NAMALWA (cell line): ENCODE data around the gene GPSM1.
A peak's percentile ranks its signal among the peaks of the same experiment; 100 is the strongest.

Experiments
- DNase-seq: peaks from one replicate; pipeline ENCODE4 v3.0.0-alpha.2; 2015; ENCODE audit warnings: low spot score

The GPSM1 gene

GRCh38 chr9:136304456-136304855 lies 22.9 kb upstream of the GPSM1 start:
- no peak for DNase-seq

DNA sequence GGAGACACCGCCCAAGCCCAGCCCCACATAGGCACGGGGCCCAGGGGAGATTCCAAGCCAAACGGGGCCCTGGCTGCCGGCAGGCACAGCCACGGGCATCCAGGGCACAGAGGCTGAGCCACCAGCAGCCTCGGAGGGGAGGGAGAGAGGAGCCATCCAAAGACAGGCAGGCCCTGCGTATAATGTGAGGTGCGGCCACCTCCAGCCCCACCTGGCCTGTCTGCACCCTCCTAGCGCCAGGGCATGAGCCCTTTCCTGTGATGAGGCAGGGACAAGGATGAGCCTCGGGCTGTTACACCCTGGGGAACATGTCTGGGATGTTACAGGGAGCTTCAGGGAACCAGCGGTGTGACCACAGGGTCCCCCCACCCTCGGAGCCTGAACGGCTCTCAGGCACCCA lies 22.4 kb upstream of the GPSM1 start:
- DNase-seq: no peak

GRCh38 chr9:136305804-136306203 lies 21.5 kb upstream of the GPSM1 start:
- no peak for DNase-seq

GRCh38 chr9:136306211-136307208 lies 20.8 kb upstream of the GPSM1 start:
- DNase-seq: peak; percentile 65

GRCh38 chr9:136307215-136307750 lies 20.1 kb upstream of the GPSM1 start:
- no peak for DNase-seq

GRCh38 chr9:136308006-136308701 lies 19.2 kb upstream of the GPSM1 start:
- no peak for DNase-seq

DNA sequence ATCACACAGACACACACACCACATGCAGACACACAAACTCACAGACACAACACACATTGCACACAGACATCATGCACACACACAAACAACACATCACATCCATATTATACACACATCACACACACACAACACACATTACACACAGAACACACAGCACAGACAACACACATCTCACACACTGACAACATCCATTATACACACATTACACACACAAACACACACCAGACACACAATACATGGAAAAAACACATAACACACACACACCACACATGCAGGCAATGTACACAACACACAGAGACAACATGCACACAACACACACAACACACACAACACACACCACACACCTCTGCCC lies 18.7 kb upstream of the GPSM1 start:
- DNase-seq: no peak

DNA sequence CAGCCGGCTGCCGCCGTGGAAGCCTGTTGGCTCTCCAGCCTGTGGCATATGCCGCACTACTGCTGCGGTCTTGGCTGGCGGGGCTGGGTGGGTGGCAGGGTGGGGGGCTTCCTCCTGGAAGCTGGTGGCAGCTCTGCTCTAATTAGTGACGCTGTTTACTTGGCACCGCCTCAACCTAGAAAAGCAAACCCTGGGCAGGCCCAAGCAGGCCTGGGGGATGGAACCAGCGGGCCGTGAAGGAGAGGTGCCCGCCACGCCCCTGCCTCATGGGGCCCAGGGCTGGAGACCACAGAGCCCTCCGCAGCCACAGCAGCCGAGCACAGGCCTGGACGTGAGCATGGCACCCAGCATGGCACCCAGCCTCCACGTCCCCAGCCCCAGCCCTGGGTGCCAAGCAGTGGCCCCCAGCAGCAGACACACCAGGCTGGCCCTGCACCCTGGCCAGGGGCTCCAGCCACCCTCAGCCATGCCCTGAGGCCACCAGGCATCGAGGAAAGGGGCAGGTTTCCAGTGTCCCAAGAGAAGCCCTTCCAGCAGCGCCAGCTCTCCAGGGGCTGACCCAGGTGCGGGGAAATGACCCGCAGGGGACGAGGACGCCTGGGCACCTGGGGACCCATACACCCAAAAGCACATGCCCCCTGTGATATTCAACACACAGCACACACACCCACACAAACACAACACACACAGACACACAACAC lies 18.1 kb upstream of the GPSM1 start:
- peak; percentile 73 for DNase-seq

DNA sequence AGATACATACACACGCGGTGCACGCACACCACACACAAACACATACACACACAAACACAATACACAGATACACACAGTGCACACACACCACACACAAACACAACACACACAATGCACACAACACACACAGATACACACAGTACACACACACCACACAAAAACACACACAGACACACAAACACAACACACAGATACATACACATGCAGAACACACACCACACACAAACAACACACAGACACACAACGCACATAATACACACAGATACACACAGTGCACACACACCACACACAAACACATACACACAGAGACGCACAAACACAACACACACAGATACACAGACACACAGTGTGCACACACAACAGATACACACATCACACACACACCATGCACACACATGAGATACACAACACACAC lies 17.5 kb upstream of the GPSM1 start:
- DNase-seq: no peak

DNA sequence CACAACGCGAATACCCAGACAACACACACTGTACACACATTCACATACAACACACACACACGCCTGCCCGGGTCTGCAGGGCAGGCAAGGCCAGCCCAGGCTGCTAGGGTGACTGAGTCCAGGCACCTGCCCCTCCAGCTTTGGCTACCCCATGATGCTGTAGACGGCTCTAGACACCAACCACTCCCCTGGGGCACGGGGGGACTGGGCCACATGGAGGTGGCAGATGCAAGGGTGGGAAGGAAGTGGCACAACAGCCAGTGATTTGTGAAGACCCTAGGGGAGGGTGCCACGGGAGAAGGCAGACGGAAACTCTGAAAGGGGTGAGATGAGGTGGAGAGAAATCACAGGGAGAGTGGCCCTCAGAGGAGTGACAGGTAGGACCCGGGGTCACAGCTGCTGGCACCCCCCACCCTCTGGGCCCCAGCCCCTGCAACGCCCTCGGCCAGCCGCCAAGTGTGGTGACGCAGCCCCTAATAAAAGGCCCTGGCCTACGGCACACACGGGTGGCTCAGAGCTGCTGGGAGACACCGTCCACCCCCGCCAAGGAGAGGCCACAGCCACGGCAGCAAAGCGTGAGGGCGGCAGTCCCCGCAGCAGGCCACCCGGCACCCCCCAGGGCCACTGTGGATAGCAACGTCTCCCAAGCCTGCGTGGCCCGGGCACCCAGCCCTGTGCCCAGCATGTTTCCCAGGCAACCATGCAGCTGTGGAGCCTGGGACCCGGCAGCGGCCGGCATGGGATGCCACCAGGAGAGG lies 16.9 kb upstream of the GPSM1 start:
- DNase-seq: peak; percentile 82

GRCh38 chr9:136311051-136312008 lies 16.0 kb upstream of the GPSM1 start:
- peak; percentile 63 for DNase-seq

DNA sequence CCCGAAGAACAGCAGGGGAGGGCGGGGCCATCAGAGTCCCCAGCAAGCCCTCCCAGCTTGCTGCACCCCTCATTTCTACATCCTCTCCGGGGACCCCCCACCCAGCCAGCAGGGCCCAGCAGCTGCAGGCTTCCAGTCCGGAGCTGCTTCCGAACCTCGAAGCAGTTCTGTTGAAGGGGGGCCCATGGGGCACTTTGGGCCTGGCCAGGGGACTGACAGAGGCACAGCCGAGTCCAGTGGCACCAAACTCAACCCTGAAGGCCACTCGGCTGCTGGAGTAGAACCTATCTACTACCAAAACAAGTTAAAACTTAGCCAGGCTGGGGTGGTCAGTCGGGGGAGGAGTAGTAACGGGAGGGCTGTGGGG lies 15.3 kb upstream of the GPSM1 start:
- DNase-seq: no peak

- DNase-seq: peak; percentile 68
These were observed 14.9 kb upstream of the GPSM1 start for GRCh38 chr9:136312436-136312835.

DNA sequence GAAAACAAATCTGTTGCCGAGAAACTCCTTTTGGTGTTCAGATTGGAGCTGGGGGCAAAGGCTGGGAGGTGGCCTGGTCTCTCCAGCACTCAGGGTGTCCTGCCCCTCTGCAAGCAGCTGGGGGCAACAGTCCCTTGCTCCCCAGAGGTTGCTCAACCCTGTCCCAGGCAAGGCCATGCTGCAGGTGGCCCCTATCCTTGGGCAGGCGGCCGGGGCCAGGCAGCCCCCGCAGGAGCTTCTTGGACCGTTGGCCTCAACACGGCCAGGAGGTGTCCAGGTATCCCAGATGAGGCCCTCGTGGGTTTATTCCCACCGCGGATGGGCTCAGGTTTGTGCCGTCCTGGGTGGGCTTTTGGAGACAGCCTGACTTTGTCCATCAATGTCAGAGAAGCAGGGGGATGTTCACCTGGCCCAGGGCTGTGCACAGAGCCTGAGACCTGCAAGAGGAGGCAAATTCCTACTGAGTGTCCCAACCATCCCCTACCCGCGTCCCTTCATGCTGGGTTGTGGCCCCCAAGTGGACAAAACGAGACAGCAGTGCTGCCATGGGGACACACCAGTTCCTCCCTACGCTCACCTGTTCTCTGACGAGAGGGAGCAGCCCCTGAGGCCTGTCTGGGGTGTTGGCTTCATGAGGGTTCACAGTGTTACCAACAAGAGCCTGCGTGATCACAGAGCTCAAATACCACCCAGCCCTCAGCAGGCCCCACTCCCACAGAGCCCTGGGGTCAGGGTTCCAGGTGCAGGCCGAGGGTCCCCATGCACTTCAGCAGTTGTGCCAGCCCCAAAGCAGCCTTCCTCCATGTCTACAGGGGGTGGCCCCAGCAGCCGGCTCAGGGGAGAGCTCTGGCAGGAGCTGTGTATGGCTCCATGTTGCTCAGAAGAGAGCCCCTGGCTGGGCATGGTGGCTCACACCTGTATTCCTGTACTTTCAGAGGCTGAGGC lies 14.0 kb upstream of the GPSM1 start:
- DNase-seq: no peak

DNA sequence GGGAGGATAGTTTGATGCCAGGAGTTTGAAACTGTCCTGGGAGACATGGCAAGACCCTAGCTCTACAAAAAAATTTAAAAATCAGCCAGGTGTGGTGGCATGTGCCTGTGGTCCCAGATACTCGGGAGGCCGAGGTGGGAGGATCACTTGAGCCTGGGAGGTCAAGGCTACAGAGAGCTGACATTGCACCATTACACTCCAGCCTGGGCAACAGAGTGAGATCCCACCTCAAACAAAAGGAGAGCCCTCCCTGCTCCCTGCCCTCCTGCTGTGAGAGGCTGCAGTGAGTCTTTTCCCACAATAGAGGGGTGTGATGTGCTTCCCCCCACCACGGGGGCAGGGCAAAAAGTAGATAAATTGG lies 13.3 kb upstream of the GPSM1 start:
- DNase-seq: no peak

GRCh38 chr9:136314944-136315343 lies 12.4 kb upstream of the GPSM1 start:
- no peak for DNase-seq

- no peak for DNase-seq
These were observed 11.0 kb upstream of the GPSM1 start for GRCh38 chr9:136316271-136316751.

DNA sequence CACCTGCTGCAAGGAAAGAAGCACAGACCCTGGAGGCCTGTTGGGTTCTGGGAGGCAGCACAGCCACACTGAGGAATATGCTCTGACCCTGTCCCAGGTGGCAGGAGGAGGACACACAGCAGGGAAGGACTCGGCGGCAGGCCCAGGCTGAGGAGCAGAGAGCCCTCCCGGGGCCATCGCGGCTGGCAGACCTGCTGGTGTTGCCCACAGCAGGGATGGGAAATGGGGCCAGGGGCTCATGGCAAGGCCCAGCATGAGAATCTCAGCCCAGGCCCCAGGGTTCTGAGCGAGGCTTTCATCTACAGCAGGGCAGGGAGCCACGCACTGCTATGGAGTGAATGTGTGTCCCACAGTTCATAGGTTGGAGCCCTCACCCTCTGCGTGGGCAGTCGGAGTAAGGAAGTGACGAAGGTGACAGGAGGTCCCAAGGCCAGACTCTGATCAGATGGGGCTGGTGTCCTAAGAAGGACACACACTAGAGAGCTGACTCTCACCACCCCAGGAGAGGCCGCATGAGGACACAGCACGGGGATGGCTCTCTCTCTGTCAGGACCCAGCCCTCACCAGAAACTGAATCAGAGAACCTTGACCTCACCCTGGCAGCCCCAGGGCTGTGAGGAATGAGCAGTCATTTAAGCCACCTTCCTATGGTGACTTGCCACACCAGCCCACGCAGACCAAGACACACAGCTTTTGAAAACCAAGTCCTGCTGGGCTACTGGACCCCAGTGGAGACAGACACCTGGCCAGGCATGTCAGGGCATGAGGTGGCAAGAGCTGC lies 10.3 kb upstream of the GPSM1 start:
- no peak for DNase-seq

- DNase-seq: no peak
These were observed 9.6 kb upstream of the GPSM1 start for GRCh38 chr9:136317695-136318094.
